Suppressor macrophage (primary cell): ENCODE measurements around the gene ENHO.
"Not testable (repeated sequence)": the region's sequence is repeated elsewhere in the genome, so short reads cannot be mapped to it uniquely, and the experiment has no call there.

Source experiments
- DNase-seq, 4 experiments: peaks; one replicate each; pipeline ENCODE4 v3.0.0-alpha.2; 2020 to 2022

ENHO gene

GRCh38 chr9:34505370-34506120 is 17.2 kb downstream of the ENHO start:
- DNase-seq, result no peak

GRCh38 chr9:34503406-34503805 is 19.4 kb downstream of the ENHO start:
- DNase-seq, result no peak

GRCh38 chr9:34502891-34503290 is 19.9 kb downstream of the ENHO start:
- DNase-seq, result no peak

- DNase-seq, result no peak
These were observed 20.3 kb downstream of the ENHO start for GRCh38 chr9:34502471-34502870.

GRCh38 chr9:34501889-34502425 is 20.8 kb downstream of the ENHO start:
- DNase-seq, result no peak

- DNase-seq, result no peak
These were observed 21.4 kb downstream of the ENHO start for GRCh38 chr9:34501372-34501771.

GRCh38 chr9:34500623-34501267 is 22.0 kb downstream of the ENHO start:
- peak; percentile 59 to 77 (median 64) for DNase-seq

- no peak for DNase-seq
These were observed 23.7 kb downstream of the ENHO start for GRCh38 chr9:34499076-34499475.

- DNase-seq, result no peak
These were observed 24.2 kb downstream of the ENHO start for GRCh38 chr9:34498553-34498952.

- DNase-seq, result no peak
These were observed 26.6 kb downstream of the ENHO start for GRCh38 chr9:34496149-34496712.

- peak; percentile 68 to 83 (median 77) for DNase-seq
These were observed 28.7 kb downstream of the ENHO start for GRCh38 chr9:34493972-34494535.

GRCh38 chr9:34492051-34492450 is 30.7 kb downstream of the ENHO start:
- no peak for DNase-seq

- no peak for DNase-seq
These were observed 31.2 kb downstream of the ENHO start for GRCh38 chr9:34491596-34491995.

- no peak for DNase-seq
These were observed 32.0 kb downstream of the ENHO start for GRCh38 chr9:34490760-34491159.

GRCh38 chr9:34490360-34490759 is 32.4 kb downstream of the ENHO start:
- DNase-seq, result no peak

GRCh38 chr9:34486572-34486971 is 36.2 kb downstream of the ENHO start:
- no peak for DNase-seq

GRCh38 chr9:34485822-34486221 is 37.0 kb downstream of the ENHO start:
- no peak for DNase-seq

GRCh38 chr9:34484678-34485077 is 38.1 kb downstream of the ENHO start:
- DNase-seq, result no peak

GRCh38 chr9:34482746-34483145 is 40.0 kb downstream of the ENHO start:
- not testable (repeated sequence) for DNase-seq

- DNase-seq, result not testable (repeated sequence)
These were observed 41.2 kb downstream of the ENHO start for GRCh38 chr9:34481620-34482019.

- DNase-seq, result no peak
These were observed 43.3 kb downstream of the ENHO start for GRCh38 chr9:34479431-34479866.

- no peak for DNase-seq
These were observed 45.2 kb downstream of the ENHO start for GRCh38 chr9:34477541-34477940.

GRCh38 chr9:34475097-34475496 is 47.7 kb downstream of the ENHO start:
- DNase-seq, result no peak
